Measurements from ENCODE around the gene RPS15.

GRCh38 chr19:1457031-1457739, 19.0 kb downstream of the RPS15 start:
- peak in 1 of 3 experiments; percentile 26 for TF ChIP-seq CTCF (optimal IDR thresholded peaks at IDR 0.05 in 1 of 3, IDR thresholded peaks at IDR 0.05 in 1 of 3, conservative IDR thresholded peaks at IDR 0.05 in 1 of 3; ENCODE audit: extremely low read depth in 1 of 3, insufficient read depth in 2 of 3, low read length in 3 of 3)
- TF ChIP-seq EZH2 (IDR thresholded peaks at IDR 0.05; ENCODE audit: low read length) = no peak

Data from keratinocyte (primary cell).